OCI-LY3 (cell line): ENCODE results near the gene EPHA3.

Experiments used
- EZH2phosphoT487 ChIP-seq: fragments of 200-600 bp; shearing (Covaris generic); IDR thresholded peaks from 2 replicates; pipeline ENCODE4 v1.6.1; 2018; ENCODE audit warnings: antibody characterized with exemption, mixed run types, low read depth
- TF ChIP-seq, protein P1 (sequence below): fragments of 200-600, 300-600 bp; sonication (generic); IDR thresholded peaks from 2 replicates; pipeline ENCODE4 v1.5.1; 2014; ENCODE audit warnings: antibody characterized with exemption, low read length, low read depth

DNA sequence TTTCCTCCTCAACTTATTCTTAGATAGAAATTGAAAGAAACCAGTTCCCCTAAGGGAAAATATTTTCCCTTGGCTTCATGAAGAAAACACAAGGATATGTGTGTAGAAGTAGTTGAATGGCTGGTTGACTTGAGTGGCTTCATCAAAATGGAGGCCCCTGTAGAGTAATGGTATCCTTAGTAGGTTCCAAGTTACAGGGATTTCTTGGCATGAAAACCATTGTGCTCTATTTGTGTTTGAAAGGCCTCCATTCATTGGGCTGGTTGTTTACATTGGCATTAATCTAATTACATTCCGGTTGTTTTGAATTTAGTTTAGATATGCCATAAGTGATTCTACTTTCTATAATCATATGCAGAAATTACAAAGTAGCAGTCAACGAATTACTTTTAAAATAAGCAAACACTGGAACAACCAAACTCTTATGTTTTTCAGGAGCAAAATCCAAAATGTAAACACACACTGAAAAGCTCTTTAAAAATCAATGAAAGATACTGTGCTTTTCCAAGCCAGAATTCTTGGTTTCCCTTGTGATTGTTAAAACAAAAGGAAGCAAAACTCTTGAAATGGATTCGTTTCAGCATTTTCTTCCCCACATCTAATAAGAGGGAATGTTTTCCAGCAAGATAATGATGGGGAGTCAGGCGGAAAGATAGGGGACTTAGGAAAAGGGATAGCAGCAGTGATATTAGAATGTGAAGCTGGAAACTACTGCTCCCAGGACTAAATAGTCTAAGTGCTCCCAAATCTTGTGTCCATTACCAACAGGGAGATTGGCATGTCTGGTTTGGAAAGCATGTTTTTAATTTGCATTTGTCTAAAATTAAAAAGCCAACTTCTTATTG lies 77.0 kb downstream of the EPHA3 start:
- TF ChIP-seq, protein P1, sequence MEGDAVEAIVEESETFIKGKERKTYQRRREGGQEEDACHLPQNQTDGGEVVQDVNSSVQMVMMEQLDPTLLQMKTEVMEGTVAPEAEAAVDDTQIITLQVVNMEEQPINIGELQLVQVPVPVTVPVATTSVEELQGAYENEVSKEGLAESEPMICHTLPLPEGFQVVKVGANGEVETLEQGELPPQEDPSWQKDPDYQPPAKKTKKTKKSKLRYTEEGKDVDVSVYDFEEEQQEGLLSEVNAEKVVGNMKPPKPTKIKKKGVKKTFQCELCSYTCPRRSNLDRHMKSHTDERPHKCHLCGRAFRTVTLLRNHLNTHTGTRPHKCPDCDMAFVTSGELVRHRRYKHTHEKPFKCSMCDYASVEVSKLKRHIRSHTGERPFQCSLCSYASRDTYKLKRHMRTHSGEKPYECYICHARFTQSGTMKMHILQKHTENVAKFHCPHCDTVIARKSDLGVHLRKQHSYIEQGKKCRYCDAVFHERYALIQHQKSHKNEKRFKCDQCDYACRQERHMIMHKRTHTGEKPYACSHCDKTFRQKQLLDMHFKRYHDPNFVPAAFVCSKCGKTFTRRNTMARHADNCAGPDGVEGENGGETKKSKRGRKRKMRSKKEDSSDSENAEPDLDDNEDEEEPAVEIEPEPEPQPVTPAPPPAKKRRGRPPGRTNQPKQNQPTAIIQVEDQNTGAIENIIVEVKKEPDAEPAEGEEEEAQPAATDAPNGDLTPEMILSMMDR, result no peak
- TF ChIP-seq EZH2phosphoT487, result no peak
